ENCODE measurements around the gene CNTNAP1.

The CNTNAP1 gene

DNA sequence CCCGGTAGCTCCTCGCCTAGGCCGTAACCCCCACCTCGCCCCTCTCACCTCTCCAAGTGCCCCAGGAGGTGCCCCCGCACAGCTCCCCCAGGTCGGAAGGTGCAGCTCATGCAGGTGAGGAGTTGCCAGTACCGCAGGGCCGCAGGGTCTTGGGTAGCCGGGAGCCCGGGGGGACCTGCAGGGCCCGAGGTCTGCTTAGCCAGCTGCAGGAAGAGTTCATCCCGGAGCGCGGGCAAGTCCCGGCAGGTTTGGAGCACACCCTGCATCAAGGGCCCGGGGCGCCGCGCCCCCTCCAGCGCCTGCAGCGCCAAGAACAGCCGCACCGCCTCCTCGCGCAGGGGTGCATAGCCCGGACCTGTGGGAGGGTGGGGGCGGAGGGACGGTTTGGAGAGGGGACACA is 10.3 kb upstream of the CNTNAP1 start:
- H3K27ac ChIP-seq (ENCODE audit: low read length) = no peak overlapping the region
- peaks cover 34 to 35% of the 10 kb centered on the region in 2 donors for H3K36me3 ChIP-seq (ENCODE audit: control insufficient read depth in 2 of 2, insufficient read depth in 2 of 2, low read length in 2 of 2)
- H3K4me3 ChIP-seq (ENCODE audit: low read length in 2 of 2) = no peak overlapping the region
- H3K27me3 ChIP-seq (ENCODE audit: control insufficient read depth in 1 of 2, insufficient read depth in 2 of 2, low read length in 2 of 2) = no peaks in the 10 kb centered on the region
- H3K9ac ChIP-seq (ENCODE audit: low read length in 2 of 2) = no peak overlapping the region
- H3K9me3 ChIP-seq (ENCODE audit: control insufficient read depth in 2 of 2, low read length in 2 of 2) = no peaks in the 10 kb centered on the region
- peaks cover 54% of the 10 kb centered on the region for H3K4me1 ChIP-seq (ENCODE audit: control insufficient read depth, insufficient read depth, low read length)

DNA sequence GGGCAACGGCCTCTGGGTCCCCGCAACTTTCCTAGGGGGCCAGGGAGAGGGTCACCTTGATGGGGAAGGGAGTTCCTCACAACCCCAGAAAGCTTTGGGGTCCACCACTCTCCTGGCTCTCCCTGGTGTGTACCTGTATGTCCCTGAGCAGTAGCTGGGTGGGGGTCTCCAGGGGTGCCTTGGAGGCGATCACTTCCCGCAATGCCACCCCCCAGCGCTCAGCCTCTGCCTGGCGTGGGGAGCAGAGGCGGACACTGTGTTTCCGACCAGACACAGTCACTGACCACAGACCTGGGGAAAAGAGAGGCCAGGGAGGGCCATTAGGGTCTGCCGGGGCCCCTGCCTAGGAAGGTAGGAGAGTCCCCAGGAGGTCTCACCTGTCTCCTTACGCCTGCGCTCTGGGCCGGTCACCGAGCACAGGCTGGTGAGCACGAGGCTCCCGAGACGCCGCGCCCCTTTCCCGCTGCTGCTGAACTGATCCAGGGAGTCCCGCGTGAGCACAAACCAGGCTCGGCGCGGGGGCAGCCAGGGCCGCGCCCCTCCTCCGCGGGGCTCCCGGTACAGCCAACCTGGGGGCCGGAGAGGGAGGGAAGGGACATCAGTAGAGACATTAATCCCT is 9.0 kb upstream of the CNTNAP1 start:
- H3K27me3 ChIP-seq (ENCODE audit: control insufficient read depth in 1 of 2, insufficient read depth in 2 of 2, low read length in 2 of 2) = no peaks in the 10 kb centered on the region
- H3K27ac ChIP-seq (ENCODE audit: low read length) = peak overlapping the region; percentile 87
- peaks cover 32 to 34% of the 10 kb centered on the region in 2 donors for H3K36me3 ChIP-seq (ENCODE audit: control insufficient read depth in 2 of 2, insufficient read depth in 2 of 2, low read length in 2 of 2)
- peak overlapping the region in 1 of 2 donors; percentile 22 for H3K9ac ChIP-seq (ENCODE audit: low read length in 2 of 2)
- no peaks in the 10 kb centered on the region for H3K9me3 ChIP-seq (ENCODE audit: control insufficient read depth in 2 of 2, low read length in 2 of 2)
- peak overlapping the region; percentile 16 to 55 for H3K4me3 ChIP-seq (ENCODE audit: low read length in 2 of 2)
- peaks cover 49% of the 10 kb centered on the region for H3K4me1 ChIP-seq (ENCODE audit: control insufficient read depth, insufficient read depth, low read length)

DNA sequence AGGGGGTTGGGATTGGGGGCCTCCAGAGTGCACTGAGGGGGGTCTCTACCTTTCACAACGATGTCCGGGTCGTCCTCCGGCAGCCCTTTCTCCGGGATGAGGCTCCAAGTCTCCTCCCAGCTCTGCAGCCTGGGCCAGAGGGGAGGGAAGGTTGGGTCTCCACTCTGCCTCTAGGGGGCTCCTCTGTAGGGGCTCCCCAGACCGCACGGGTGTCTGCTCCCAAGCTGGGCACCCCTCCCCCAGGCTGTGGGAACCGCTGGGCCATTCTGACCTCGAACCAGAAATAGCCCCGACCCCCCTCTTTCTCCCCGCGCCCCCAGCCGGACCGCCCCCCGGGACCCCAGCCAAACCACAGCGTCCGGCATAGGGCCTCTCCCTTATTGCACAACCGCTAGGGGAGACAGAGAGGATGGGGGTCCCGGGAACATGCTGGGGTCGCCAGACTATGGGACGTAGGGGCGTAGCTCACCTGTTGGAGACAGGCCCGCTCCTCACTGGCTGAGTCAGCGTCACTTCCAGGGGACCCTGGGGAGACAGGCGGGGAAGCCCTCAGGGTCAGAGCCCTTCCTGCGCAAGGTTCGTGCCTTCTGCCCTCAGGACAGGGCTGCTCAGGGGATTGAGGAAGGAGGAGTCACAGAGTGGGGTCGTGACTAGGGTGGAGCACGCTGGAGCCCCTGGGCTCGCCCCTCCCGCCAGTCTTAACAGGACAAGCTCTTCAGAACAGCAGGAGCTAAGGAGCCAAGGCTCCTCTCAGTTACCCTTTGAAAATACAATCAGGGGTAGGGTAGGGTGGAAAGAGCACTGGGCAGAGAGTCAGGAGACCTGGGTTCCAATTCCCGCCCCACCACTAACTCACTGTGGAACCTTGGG is 8.2 kb upstream of the CNTNAP1 start:
- peak overlapping the region; percentile 47 to 89 for H3K9ac ChIP-seq (ENCODE audit: low read length in 2 of 2)
- peak overlapping the region; percentile 92 to 96 for H3K4me3 ChIP-seq (ENCODE audit: low read length in 2 of 2)
- H3K27ac ChIP-seq (ENCODE audit: low read length) = peak overlapping the region; percentile 87
- peaks cover 50% of the 10 kb centered on the region for H3K4me1 ChIP-seq (ENCODE audit: control insufficient read depth, insufficient read depth, low read length)
- no peaks in the 10 kb centered on the region for H3K9me3 ChIP-seq (ENCODE audit: control insufficient read depth in 2 of 2, low read length in 2 of 2)
- H3K27me3 ChIP-seq (ENCODE audit: control insufficient read depth in 1 of 2, insufficient read depth in 2 of 2, low read length in 2 of 2) = no peaks in the 10 kb centered on the region
- peaks cover 29 to 32% of the 10 kb centered on the region in 2 donors for H3K36me3 ChIP-seq (ENCODE audit: control insufficient read depth in 2 of 2, insufficient read depth in 2 of 2, low read length in 2 of 2)

DNA sequence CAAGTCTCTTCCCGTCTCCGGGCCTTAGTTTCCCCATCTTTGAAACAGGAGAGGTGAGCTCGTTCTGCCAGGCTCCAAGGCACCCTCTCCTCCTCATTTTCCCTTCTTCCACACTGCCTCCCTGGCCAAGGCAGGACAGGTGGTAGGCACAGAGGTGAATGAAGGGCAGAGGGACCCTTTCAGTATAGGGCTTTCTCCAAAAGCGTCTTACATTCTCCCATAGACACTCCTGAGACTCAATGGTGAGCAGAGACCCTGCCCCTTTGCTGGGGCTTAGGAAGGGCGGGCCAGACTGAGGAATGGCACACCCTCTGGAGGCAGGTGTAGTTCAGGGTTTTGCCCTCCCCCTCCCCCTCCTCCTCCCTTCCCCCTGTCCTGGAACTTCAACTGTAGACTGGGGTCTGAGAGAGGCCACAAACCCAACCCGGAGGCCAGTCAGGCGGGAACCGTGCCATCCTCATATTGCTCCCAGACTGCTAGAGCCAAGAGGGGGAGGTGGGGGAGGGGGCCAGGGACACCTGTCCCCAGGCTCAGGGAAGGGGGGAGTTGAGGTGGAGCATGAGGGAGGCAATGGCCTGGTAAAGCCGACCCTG is 7.5 kb upstream of the CNTNAP1 start:
- H3K9ac ChIP-seq (ENCODE audit: low read length in 2 of 2) = peak overlapping the region; percentile 82 to 89
- peak overlapping the region; percentile 92 to 96 for H3K4me3 ChIP-seq (ENCODE audit: low read length in 2 of 2)
- H3K27me3 ChIP-seq (ENCODE audit: control insufficient read depth in 1 of 2, insufficient read depth in 2 of 2, low read length in 2 of 2) = no peaks in the 10 kb centered on the region
- H3K27ac ChIP-seq (ENCODE audit: low read length) = peak overlapping the region; percentile 87
- H3K36me3 ChIP-seq (ENCODE audit: control insufficient read depth in 2 of 2, insufficient read depth in 2 of 2, low read length in 2 of 2) = peaks cover 22 to 26% of the 10 kb centered on the region in 2 donors
- no peaks in the 10 kb centered on the region for H3K9me3 ChIP-seq (ENCODE audit: control insufficient read depth in 2 of 2, low read length in 2 of 2)
- H3K4me1 ChIP-seq (ENCODE audit: control insufficient read depth, insufficient read depth, low read length) = peaks cover 50% of the 10 kb centered on the region

DNA sequence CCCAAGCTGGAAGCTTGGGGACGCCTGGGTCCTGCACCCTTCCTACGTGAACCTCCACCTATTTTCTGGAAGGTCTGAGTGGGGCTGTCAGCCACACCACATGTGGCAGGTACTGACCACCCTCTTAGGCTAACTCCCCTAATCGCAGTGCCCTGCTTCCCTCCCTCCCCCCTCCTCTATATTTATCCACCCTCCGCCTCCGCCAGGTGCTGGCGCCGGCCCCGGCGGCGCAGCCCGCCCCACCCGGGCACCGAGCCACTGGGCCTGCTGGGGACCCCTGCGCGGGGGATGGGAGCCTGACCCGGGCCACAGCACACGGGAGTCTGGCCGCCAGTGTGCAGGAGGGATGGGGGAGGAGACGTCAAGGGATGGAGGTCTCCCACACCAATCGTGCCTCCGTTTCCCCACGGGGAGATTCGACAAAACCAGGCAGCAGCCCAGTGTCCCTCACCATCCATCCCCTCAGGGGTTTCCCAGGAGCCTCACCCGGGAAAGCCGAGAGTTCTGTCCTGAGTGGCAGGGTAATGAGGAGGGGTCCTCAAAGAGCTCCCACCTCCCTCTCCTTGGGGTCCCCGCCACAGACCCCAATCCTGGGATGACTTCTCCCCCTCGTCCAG is 6.9 kb upstream of the CNTNAP1 start:
- H3K27ac ChIP-seq (ENCODE audit: low read length) = peak overlapping the region; percentile 87
- no peaks in the 10 kb centered on the region for H3K9me3 ChIP-seq (ENCODE audit: control insufficient read depth in 2 of 2, low read length in 2 of 2)
- peaks cover 22 to 24% of the 10 kb centered on the region in 2 donors for H3K36me3 ChIP-seq (ENCODE audit: control insufficient read depth in 2 of 2, insufficient read depth in 2 of 2, low read length in 2 of 2)
- no peaks in the 10 kb centered on the region for H3K27me3 ChIP-seq (ENCODE audit: control insufficient read depth in 1 of 2, insufficient read depth in 2 of 2, low read length in 2 of 2)
- peaks cover 56% of the 10 kb centered on the region for H3K4me1 ChIP-seq (ENCODE audit: control insufficient read depth, insufficient read depth, low read length)
- H3K9ac ChIP-seq (ENCODE audit: low read length in 2 of 2) = peak overlapping the region; percentile 82 to 89
- peak overlapping the region; percentile 92 to 96 for H3K4me3 ChIP-seq (ENCODE audit: low read length in 2 of 2)

DNA sequence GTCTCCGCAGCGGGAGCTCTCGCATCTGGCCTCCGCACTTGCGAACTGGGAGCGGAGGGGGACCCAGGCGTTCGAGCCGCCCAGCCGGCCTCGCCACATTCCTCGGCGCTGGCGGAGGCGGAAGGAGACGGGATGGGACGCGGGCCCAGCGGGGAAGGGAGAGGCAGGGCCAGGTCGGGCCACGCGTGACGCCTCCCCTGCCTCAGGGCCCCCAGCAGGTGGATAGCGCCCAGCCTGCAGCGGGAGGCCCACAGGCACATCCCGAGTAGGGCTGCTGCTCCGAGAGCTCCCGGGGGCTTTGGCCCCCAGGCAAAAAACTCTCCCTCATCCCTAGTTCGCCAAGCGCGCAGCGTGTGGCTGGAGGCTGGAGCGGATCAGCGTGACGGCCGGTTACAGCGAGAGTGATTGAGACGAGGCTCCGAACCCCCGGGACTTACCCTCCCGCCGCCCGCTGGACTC is 6.3 kb upstream of the CNTNAP1 start:
- peak overlapping the region; percentile 92 to 96 for H3K4me3 ChIP-seq (ENCODE audit: low read length in 2 of 2)
- no peaks in the 10 kb centered on the region for H3K27me3 ChIP-seq (ENCODE audit: control insufficient read depth in 1 of 2, insufficient read depth in 2 of 2, low read length in 2 of 2)
- peak overlapping the region; percentile 82 to 89 for H3K9ac ChIP-seq (ENCODE audit: low read length in 2 of 2)
- peaks cover 59% of the 10 kb centered on the region for H3K4me1 ChIP-seq (ENCODE audit: control insufficient read depth, insufficient read depth, low read length)
- peak overlapping the region; percentile 87 for H3K27ac ChIP-seq (ENCODE audit: low read length)
- no peaks in the 10 kb centered on the region for H3K9me3 ChIP-seq (ENCODE audit: control insufficient read depth in 2 of 2, low read length in 2 of 2)
- peaks cover 20% of the 10 kb centered on the region in 2 donors for H3K36me3 ChIP-seq (ENCODE audit: control insufficient read depth in 2 of 2, insufficient read depth in 2 of 2, low read length in 2 of 2)

DNA sequence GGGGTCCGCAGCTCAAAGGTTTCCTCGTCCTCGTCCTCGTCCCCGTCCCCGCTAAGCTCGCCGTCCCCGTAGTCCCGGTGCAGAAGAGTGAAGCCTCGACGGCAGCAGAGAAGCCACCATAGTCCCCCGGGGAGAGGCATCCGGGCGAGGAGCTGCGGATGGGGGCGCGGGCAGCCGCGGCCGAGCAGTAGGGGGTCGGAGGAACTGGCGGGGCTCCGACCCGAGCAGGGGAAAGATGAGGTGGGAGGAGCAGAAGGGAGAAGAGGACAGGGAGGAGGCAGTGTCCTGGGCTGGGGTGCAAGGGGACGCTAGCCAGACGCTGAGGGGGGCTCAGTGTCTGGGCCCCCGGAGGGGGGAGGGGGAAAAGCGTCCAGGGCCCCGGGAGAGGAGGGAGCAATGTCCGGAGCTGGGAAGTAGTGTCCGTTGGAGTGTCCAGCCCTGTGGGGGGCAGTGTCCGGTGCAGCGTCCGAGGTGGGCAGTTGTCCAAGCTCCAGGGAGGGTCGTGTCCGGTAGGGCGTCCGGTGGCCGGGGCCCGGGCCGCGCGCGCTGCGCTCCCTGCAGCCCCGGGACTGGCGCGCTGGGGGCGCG is 5.8 kb upstream of the CNTNAP1 start, which contains the start of gene PLEKHH3:
TSS of gene PLEKHH3 (minus strand) at position 571 of the 588 bp plus-strand sequence. CDS start at position 140, 431 bp downstream.
- peak within 1 kb of the TSS; percentile 82 to 89 for H3K9ac ChIP-seq (ENCODE audit: low read length in 2 of 2)
- peaks cover 60% of the 10 kb centered on the region for H3K4me1 ChIP-seq (ENCODE audit: control insufficient read depth, insufficient read depth, low read length)
- peak within 1 kb of the TSS; percentile 92 to 96 for H3K4me3 ChIP-seq (ENCODE audit: low read length in 2 of 2)
- H3K27ac ChIP-seq (ENCODE audit: low read length) = peak within 1 kb of the TSS; percentile 95
- H3K36me3 ChIP-seq (ENCODE audit: control insufficient read depth in 2 of 2, insufficient read depth in 2 of 2, low read length in 2 of 2) = peaks cover 14 to 15% of the 10 kb centered on the region in 2 donors
- no peaks in the 10 kb centered on the region for H3K27me3 ChIP-seq (ENCODE audit: control insufficient read depth in 1 of 2, insufficient read depth in 2 of 2, low read length in 2 of 2)
- H3K9me3 ChIP-seq (ENCODE audit: control insufficient read depth in 2 of 2, low read length in 2 of 2) = no peaks in the 10 kb centered on the region

DNA sequence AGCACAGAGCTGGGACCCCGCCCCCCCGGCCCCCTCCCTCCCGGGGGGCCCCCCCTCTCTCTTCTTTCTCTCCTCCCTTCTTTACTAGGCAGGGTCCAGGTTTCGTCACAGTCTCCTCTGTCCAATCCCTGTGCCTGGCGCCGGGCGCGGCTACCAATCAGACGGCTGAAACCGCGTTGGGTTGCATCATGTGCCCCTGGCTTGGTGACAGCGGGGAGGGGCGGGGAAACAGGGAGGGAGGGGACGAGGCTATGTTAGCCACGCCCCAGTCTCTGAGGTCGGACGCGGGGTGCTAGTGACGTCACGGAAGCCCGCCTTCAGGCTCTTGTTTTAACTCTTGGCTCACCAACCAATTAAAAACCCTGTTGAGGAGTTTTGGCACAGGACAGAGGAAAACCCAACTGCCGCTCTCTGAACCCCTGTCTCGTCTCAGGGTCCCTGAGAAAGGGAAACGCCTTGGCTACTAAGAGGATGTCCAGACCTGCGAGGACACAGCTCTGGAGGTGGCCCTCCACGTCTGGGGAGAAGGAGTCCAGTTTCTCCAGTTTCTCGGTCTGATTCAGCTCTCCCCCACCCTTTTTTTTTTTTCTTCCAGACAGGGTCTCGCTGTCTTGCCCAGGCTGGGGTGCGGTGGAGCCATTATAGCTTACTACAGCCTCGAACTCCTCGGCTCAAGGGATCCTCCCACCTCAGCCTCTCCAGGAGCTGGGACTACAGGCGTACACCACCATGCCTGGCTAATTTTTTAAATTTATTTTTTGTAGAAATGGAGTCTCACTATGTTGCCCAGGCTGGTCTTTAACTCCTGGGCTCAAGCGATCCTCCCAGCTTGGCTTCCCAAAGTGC is 5.1 kb upstream of the CNTNAP1 start:
- peak overlapping the region; percentile 95 for H3K27ac ChIP-seq (ENCODE audit: low read length)
- H3K9ac ChIP-seq (ENCODE audit: low read length in 2 of 2) = peak overlapping the region; percentile 67 to 72
- peak overlapping the region; percentile 92 to 96 for H3K4me3 ChIP-seq (ENCODE audit: low read length in 2 of 2)
- H3K4me1 ChIP-seq (ENCODE audit: control insufficient read depth, insufficient read depth, low read length) = peaks cover 64% of the 10 kb centered on the region
- no peaks in the 10 kb centered on the region for H3K27me3 ChIP-seq (ENCODE audit: control insufficient read depth in 1 of 2, insufficient read depth in 2 of 2, low read length in 2 of 2)
- peaks cover 9 to 11% of the 10 kb centered on the region in 2 donors for H3K36me3 ChIP-seq (ENCODE audit: control insufficient read depth in 2 of 2, insufficient read depth in 2 of 2, low read length in 2 of 2)
- no peaks in the 10 kb centered on the region for H3K9me3 ChIP-seq (ENCODE audit: control insufficient read depth in 2 of 2, low read length in 2 of 2)

DNA sequence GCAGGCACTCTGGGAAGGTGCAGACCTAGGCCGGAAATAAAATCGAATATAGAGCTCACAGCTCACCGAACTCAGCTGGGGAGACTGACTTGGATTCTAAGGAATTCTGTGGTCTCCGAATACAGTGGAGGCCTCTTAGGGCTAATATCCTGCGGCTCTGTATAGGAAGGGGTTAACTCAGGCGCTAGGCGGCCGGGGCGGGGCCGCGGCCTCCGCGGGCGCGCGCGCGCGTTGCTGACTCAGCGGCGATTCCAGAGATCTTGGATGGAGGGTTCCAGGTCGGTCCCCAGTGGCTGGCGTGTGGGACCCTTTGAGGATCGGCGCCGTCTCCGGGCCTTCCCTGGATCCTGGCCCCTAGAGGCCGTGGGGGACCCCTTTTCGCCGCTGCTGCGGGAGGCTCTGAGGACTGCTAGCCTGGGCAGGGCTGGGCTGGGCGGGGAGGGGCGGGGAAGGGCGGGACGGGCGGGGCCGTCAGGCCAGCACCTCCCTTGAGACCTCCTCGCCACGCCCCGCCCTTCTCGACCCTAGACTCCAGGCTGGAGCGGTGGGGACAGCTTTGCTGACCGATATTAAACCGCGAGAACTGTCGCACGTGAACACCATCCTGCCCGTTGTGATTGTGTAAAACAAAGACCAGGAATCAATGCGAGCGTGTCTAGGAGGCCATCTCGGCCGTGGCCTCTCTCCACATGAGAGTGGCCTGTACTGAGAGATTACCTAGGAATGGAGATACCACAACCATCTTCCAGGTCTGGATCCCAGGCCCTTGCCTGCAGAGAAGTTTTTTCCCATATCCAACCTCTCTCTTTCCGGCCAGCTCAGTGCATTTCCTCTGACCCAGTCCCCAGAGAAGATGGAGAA is 4.2 kb upstream of the CNTNAP1 start:
- Histone ChIP-seq H3K9ac (ENCODE audit: low read length in 2 of 2) (peak overlapping the region; percentile 67 to 73), H3K27me3 (ENCODE audit: control insufficient read depth in 1 of 2, insufficient read depth in 2 of 2, low read length in 2 of 2) (no peaks in the 10 kb centered on the region), H3K4me1 (ENCODE audit: control insufficient read depth, insufficient read depth, low read length) (peaks cover 71% of the 10 kb centered on the region)

More for the DNA sequence above, 4.2 kb upstream of the CNTNAP1 start:
- H3K9me3 ChIP-seq (ENCODE audit: control insufficient read depth in 2 of 2, low read length in 2 of 2) = no peaks in the 10 kb centered on the region
- H3K27ac ChIP-seq (ENCODE audit: low read length) = peak overlapping the region; percentile 95
- H3K36me3 ChIP-seq (ENCODE audit: control insufficient read depth in 2 of 2, insufficient read depth in 2 of 2, low read length in 2 of 2) = peaks cover 2 to 3% of the 10 kb centered on the region in 2 donors
- H3K4me3 ChIP-seq (ENCODE audit: low read length in 2 of 2) = peak overlapping the region; percentile 64 to 78

Data from stomach smooth muscle (tissue), 2 donors.